Stimulated activated CD4-positive, alpha-beta T cell treated with anti-CD3 and anti-CD28 coated beads, Interleukin-15, amount 100 ng/mL, for 48 hours (primary cell): ENCODE results near the gene ITGA1.
"Not testable (repeated sequence)": the region's sequence is repeated elsewhere in the genome, so short reads cannot be mapped to it uniquely, and the experiment has no call there.

Experiments used
- DNase-seq, 2 donors: peaks; one replicate each; pipeline ENCODE4 v3.0.0-alpha.2; 2020; ENCODE audit warnings: low read depth in 2 of 2

The ITGA1 gene

DNA sequence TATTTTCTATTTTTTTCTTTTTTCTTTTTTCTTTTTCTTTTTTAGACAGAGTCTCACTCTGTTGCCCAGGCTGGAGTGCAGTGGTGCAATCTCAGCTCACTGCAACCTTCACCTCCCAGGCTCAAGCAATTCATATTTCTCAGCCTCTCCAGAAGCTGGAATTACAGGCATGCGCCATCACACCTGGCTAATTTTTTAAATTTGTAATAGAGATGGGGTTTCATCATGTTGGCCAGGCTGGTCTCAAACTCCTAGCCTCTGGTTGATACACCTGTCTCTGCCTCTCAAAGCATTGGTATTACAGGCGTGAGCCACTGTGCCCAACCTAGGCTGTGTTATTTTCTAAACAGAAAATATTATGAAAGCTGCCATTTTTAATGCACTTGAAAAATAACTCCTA is 78.3 kb downstream of the ITGA1 start:
- DNase-seq, result not testable (repeated sequence)

DNA sequence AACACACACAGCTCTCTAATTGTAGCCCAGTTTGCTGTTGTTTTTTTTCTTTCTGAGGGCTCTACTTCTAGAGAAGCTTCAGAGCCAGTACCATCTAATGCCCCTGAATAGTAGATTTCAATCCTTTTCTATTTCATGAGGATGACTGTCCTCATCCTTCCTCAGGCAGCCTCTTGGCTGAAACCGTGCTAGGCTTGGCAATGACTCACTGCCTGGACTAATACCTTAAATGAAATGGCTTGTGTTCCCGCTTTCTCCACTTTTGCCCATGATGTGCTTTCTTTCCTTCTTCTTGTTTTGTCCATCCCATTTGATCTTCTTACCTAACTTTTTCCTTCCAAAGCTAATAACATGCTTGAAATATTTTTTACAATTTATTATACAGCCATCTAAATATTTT is 80.1 kb downstream of the ITGA1 start:
- DNase-seq, result no peak

DNA sequence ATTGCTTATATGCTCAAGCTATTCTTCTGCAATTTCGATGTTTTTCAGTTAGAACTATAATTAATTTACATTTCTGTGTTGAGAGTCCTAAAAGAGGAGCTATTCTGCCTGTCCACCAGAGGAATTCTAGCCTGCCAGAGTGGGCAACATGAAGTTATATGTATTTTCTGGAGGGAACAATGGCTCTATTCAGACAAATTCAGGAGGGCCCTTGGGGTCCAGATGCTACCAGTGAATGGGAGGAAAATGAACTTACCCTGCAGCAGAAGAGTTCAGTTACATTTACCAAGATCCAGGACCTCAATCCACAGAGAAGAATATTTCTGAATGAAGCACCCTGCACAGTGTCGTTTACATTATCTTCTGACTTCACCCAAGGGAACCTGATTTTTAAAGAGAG is 80.7 kb downstream of the ITGA1 start:
- no peak for DNase-seq

DNA sequence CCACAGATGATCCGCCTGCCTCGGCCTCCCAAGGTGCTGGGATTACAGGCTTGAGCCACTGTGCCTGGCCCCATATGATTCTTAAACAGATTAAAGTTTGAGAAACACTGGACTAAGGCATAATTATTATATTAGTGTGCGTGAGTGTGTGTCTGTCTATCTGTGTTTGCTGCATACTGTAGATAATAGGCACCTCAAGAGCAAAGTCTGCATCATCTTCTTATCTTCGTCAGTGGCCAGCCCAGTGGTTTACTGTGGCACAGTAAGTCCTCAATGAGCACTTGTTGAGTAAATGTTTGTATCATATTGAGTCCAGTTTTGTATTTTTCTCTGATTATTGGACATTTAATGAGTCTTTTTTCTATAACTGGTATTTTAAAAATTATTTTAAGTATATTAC is 81.7 kb downstream of the ITGA1 start:
- no peak for DNase-seq

DNA sequence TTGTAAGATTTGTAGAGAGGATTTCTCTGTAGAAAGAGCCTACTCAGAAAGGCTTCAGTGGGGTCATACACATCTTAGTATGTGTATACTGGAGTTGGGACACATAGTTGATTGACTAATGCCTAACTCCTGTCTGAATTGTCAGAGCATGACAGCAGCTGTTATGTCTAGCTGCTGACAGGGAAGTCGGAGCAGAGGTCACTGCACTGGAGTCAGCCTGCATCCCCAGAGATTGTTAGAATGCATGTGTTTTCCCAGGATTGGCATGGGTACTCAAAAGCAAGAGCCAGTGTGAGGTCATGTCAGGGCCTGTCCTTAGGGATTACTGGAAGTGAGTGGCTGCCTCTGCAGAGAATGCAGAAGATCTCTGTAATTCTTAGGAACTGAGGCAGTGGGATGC is 82.7 kb downstream of the ITGA1 start:
- DNase-seq, result no peak

DNA sequence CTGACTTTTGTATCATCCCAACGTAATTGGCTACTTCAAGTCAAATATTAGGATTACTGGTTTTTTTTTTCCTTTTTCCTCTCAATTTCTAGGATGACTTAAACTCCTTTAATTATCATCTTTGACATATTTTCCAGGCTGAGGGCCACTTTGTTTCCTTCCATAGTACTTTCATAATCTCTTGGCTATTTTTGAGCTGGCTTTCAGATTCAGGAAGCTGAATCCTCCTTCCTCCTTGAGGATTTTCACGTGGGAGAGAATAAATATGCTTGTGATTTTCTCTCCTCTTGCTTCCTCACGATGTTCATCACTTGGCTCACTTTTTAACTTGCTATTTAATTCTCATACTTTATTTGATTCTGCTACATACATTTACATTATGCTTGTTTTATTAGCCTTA is 88.1 kb downstream of the ITGA1 start:
- DNase-seq, result no peak

DNA sequence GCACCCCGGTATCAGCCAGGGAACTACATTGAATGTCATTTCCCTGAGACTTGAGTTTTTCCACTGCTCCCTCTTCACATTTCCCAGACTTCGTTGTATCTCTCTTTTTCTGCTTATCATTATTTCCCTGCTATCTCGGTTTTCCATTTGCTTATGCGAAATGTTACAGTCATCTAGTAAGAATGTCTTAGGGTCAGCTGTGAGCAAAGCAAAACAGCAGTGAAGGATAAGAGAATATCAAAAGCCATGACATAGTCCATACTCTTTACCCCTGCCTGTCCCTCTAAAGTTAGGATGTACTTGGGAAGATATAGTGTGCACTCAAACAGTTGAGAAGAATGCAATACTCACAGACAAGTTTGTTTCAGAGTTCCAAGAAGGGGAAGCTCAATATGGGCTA is 88.7 kb downstream of the ITGA1 start:
- no peak for DNase-seq

DNA sequence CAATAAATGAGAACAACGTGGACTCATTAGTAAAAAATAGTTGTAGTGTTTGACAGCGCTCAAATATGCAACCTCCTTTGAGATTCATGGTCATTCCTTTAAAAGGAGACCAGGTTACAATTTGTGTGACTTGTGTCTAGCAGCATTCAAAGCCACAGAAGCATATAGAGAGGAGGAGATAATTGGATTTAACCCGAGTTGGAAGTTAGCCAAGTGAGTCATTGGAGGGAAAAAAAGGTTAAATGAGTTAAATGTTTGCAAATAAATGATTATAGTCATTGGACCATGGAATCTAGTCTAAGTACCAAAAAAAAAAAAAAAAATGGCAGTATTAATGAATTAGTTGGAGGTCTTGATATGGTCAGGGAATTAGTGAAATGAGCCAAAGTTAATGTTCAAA is 90.9 kb downstream of the ITGA1 start:
- no peak for DNase-seq

DNA sequence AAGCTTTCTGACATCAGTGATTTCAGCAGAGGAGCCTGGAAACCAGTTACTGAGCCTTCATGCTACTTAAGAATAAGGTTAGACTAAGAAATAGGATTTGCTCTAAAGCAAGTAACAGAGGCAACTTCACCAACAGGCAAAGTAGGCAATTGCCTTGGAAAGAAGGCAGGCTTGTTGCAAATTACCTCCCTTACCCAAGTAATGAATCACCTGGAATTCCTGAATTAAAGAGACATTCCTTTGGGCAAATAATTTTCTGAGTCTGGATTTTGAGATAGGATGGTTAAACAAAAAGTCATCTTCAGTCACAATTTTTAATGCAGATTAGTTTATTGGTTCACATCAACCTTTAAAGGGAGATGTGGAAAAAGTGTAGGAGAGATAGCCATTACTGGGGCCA is 92.8 kb downstream of the ITGA1 start:
- DNase-seq, result no peak

DNA sequence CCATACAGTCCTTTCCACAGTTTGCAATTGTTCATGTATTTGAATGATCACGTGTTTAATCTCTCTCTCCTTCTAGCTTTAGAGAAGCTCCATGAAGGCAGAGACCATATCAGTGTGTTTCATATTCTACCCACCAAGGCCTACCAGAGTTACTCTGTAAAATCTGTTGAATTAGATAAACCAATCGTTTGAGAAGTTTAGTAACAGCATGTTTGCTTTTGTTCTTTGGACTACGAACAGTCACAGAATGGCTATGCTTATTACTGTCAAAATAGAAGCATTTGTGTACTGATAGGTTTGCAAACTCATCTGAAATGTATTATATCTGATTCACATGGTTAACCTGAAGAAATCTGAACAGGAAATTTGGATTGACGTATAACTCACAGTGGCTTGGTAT is 93.8 kb downstream of the ITGA1 start:
- no peak for DNase-seq

DNA sequence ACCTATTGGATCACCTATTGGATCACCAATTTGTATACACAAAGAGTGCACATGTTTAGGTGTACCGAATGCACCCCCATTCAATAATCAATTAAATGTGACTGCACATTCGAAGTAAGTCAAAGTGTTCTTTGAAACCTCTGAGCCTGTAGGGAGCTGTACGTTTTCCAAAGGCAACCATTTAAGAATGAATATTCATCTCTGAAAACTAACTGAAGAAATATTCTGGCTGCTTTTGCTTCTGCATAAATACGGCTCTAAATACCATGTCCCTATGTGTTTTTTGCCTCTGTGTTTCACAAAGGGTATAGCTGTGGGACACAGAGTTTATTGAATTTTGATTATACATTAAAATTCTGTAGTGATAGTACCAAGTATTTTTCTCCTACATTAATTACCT is 95.4 kb downstream of the ITGA1 start:
- no peak for DNase-seq

DNA sequence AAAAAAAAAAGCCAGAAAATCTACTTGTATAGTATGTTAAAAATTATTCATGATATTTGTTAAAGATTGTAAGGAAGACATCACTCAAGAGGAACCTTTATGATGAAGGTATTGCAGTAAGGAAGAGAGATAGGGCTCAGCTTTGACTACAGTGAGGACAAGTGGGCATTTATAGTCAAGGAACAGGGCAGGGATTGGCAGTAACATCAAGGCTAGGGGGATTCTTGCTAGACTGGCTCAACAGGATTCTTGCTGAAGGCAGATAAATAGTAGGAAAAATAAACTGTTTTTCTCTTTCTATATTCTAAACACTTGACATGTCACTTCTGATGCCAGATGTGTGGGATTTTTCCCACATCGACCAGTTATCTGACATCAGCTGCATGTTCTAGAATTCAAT is 96.7 kb downstream of the ITGA1 start:
- no peak for DNase-seq

DNA sequence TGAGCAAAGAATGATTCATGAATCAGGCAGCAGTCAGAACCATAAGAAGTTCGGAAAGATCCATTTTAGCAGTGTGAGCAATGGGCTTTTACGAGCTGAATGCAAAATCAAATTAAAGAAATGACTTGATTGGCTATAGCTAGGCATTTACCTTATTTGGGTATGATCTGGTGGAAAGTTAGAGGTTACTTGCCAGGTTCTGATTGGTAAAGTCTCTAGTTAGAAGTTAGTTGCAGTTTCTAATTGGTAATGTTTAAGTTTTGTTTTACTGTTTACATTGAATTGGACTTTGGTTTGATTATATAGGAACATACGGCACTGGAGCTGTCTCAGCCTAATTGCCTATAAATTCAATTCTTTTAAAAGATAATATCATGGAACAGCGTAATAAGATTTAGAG is 97.9 kb downstream of the ITGA1 start:
- DNase-seq, result no peak

DNA sequence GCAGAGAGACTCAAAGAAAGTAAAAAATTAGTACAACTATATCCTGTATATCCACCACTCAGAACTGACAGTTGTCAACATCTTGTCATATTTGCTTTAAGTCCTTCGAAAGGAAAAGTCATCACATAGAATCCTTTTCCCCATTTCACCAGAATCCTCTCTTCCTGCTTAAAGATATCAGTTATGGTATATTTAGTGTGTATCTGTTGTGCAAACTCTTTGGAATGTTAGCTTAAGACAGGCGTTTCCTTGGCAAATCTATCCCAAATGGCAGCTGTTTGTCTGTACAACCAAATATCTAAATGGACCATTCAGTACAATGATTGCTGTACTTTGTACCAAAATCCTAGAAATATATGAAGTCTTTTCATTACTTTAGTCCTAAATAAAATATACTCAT is 98.5 kb downstream of the ITGA1 start:
- DNase-seq, result no peak

DNA sequence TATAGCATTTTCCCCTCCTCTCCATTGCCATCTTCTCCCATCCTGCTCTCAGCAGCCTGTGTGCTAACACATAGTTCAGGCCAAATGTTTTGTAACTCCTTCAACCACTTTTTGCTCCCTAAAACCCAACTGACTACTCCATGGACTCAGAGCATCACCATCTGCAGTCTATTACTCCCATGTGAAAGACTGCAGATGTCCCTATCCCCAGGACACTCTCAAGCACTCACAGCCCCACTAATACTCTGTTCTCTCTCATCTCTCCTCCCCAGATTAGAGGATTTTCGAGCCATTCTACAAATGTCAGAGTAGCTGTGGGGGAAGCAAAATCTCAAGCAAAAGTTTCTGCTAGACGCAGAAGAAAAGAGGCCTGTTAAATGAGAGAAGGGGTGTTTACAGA is 99.3 kb downstream of the ITGA1 start:
- DNase-seq, result no peak

DNA sequence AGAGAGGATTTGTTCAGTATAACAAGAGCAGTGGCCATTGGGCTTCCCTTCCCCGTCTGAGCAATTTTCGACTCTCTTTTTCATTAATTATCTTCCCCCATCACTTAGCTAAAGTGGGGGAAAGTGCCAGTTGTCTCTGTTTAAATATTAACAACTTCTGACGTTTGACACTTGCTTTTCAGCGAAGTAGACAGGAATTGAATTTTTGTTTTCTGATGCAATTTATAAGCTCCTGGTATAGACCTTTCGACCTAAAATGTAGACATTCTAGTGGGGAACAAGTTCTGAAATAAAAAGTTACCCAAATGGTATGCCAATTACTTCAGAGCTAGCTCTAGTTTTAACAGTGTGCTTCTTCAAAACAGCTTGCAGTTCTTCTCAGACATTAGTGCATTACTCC is 100.6 kb downstream of the ITGA1 start:
- no peak for DNase-seq

DNA sequence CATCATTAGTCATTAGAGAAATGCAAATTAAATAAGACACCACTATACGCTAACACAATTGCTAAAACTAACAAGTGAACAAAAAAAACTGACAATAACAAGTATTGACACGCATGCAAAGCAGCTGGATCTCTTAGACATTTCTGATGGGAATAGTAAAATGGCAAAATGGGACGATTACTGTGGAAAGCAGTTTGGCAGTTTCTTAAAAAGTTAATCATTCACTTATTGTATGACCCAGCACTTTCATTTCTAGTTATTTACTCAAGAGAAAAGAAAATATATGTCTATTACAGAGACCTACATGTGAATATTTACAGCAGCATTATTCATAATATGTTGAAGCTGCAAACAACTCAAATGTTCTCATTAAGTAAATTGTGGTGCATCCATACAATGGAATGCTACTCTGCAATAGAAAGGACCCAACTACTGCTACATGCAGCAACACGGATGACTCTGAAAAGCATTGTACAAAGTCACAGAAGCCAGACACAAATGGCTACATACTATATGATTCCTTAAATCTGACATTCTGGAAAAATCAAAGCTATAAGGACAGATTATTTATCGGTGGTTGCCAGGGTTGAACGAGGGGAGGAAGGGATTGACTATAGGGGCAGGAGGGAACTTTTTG is 104.6 kb downstream of the ITGA1 start:
- no peak for DNase-seq

DNA sequence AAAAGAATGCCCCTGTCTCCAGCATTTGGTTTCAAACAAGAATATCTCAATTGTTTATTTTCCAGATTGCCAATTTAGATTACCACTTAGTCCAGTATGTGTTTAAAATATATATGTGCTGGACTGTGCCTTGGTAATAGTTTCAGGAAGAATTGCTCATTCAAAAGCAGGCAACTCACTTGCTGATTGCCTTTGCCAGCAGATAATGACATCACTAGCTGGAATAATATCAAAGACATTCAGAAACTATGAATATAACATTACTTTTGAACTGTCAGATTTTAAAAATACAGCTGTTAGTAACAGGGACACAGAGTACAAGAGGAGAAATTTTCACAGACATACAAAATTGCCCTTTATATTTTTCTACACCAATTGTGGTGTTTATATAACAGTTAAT is 105.4 kb downstream of the ITGA1 start:
- no peak for DNase-seq

DNA sequence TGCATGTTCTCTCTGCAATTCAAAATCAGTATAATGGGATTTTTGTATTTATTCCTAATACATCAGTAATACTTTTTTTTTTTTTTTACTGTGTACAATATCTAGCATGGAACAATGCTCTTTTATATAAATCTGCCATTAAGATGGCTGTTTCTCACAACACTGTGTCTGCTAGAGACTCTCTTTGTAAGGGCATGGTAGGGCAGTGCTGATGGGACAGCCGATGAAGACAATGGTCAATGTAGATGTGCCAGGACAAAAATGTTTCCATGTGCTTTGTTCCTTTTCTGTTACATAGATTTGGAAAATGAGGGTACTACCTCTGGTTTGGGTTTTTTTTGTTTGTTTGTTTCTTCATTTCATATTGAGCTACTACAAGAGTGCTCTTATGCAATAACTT is 106.1 kb downstream of the ITGA1 start:
- DNase-seq, result no peak

DNA sequence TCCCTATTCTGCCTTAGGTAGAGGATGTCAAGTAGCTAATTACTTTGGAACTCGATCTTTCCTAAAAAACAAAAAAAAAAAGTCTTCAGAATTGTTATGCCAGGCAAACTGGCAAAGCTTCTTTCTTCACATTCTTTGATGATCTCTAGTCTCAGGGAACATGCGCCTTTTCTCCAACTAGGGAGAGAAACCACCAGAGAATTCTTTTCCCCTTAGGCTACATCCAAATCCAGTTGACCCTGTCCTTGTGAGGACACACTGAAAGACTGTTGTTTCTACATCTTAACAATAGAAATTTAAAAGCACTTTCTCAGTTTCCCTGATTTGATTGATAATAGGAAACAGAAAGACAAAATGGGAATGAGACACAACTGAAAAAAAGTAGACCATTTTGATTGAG is 106.7 kb downstream of the ITGA1 start:
- DNase-seq, result no peak

DNA sequence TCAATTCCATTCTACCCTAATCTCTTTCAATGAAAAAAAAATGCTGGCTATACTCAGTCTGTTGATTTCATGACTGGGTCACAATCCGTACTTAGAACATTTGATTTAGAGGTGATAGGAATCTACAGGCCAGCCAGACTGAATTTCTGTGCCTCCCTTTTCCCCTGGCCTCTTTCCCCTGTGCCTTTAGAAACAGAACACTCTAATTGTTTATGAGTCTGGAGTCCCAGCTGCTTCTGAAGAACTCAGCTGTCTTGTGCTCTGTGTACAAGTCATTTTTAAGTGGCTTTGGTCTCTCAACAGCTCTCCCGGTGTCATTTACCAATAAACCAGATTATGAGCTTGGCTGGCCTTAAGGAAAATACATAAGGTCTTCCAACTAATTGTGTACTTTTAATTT is 107.4 kb downstream of the ITGA1 start:
- no peak for DNase-seq

DNA sequence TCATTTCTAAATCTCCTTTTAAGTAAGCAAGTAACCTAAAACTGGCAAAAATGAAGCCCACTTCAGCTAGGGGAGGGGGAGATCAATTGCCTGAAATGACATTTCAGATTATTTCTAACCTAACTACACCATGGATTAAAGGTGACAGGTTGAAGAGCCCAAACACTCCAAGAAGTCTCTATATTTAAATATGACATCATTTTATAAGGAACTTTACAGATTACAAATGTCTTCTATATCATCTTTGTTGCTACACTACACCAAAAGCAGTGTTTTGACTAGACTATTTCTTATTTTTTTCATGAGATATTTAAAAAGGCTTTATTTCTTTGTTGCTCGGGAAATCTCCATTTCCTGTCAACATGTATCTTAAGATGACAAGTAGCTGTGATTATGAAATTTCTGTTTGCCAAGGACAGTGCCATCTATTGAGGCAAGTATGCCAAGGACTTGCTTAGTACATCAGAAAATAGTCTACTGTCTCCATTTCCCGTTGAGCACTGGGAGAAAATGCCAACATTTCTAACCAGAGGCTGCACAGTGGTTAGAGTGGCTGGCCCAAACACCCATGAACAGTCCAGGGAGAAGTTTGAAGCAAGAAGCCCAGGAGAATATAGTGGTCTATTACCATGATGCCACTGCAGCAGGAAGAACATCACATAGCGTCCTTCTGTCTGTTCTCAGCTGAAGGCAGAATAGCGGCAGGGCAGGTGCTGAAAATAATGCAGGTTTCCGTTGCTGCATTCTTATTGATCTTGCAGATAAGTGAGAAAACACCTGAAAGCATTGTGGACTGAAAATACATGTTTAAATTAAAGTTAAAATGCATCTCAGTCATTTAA is 108.1 kb downstream of the ITGA1 start:
- DNase-seq, result no peak

DNA sequence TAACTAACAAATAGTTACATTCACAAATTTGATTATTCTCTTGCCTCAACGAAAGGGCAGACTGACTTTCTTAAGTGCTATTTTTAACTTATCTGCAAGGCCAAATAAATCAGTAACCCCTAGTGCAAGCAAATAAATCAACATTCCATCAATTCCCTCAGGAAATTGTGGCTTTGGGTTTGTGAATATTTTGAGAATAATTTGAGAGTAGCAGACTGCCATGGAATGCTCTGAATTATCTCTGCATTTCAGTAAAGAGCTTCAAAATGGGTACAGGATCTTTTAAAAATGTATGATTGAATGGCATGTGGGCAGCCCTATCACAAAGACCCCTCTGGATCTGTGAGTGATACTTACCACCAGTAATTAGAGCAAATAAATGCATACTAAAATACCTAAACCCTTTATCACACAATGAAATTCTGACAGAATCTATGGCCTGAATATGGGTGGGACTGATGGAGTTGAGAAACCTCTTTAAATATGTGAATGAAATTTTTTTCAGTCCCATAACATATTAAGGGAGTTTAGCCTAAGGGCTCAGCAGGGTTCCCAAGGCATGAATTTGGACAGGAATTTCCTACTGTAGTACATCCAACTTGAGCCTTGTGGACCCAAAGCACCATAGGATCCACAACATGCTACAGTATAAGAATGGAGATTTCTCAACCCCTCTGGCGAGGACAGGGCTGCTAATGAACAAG is 109.0 kb downstream of the ITGA1 start:
- no peak for DNase-seq
